Uterus (tissue), 4 donors: Measurements from ENCODE around the gene SVOP. TPM values are rescaled to one million over a fixed set of nuclear protein-coding genes. Genes with fewer than 3 reads are reported as not detected.

ENCODE experiments used
- DNase-seq, 2 donors: peaks; one replicate each; pipeline ENCODE4 v3.0.0-alpha.2; 2019 to 2020
- H3K27ac ChIP-seq, 2 donors: fragments of 200-600 bp; sonication (generic); 1 replicate in 1 of 2; 2 replicates in 1 of 2; pipeline ENCODE4 v1.5.1; 2016 to 2018
- H3K27me3 ChIP-seq, 2 donors: fragments of 200-600 bp; sonication (generic); one replicate each; pipeline ENCODE4 v1.5.1; 2018 to 2019; ENCODE audit warnings: control low read depth in 1 of 2
- H3K36me3 ChIP-seq, 2 donors: fragments of 200-600 bp; sonication (generic); one replicate each; pipeline ENCODE4 v1.5.1; 2019; ENCODE audit warnings: control low read depth in 1 of 2
- H3K4me1 ChIP-seq, 2 donors: fragments of 200-600 bp; sonication (generic); one replicate each; pipeline ENCODE4 v1.5.1; 2018 to 2019; ENCODE audit warnings: control low read depth in 1 of 2
- H3K4me3 ChIP-seq, 2 donors: fragments of 200-600 bp; sonication (generic); 1 replicate in 1 of 2; 2 replicates in 1 of 2; pipeline ENCODE4 v1.5.1; 2018 to 2019; ENCODE audit warnings: mild to moderate bottlenecking in 1 of 2
- H3K9me3 ChIP-seq, 2 donors: fragments of 200-600 bp; sonication (generic); one replicate each; pipeline ENCODE4 v1.5.1; 2019; ENCODE audit warnings: control low read depth in 1 of 2
- CTCF ChIP-seq, 4 experiments: fragments of 200-600 bp in 2 of 4; fragments of 450-650 bp in 2 of 4; sonication (generic) in 2 of 4; IDR thresholded peaks; one replicate each; pipeline ENCODE4 v1.5.1; 2016 to 2019; ENCODE audit warnings: antibody characterized with exemption in 4 of 4, mild to moderate bottlenecking in 2 of 4, moderate library complexity in 1 of 4
- POLR2A ChIP-seq, 2 donors: fragments of 450-650 bp; IDR thresholded peaks; one replicate each; pipeline ENCODE4 v1.6.1; 2016; ENCODE audit warnings: antibody characterized with exemption in 2 of 2, mild to moderate bottlenecking in 1 of 2, moderate library complexity in 1 of 2
- intact Hi-C: fragments of 100-400 bp; cut with DNase I; formaldehyde crosslinking; loops from one replicate; pipeline ENCODE4 v1.15.1; 2023; ENCODE audit warnings: low total_unique reads
- small RNA-seq: library from RNA; depleted of rRNA; stranded (forward); fragments of <200 nt; gene quantifications from one replicate; pipeline ENCODE3, GENCODE V24; 2016
- total RNA-seq, 4 donors: library from RNA; depleted of rRNA in 3 of 4; stranded (reverse); fragments of >200 nt in 3 of 4; gene quantifications; one replicate each; pipeline versions ENCODE4 v1.1.0 to v1.2.4, GENCODE V29; 2014 to 2023
- donor health status: DM: yes; HTN: yes; CAD: no.

The SVOP gene
- total RNA-seq, 4 donors from 2014 or later = 0.14 TPM; not detected in 3

GRCh38 chr12:108858311-108859074 is 162.4 kb downstream of the SVOP start:
- peaks cover 6 to 10% of the 10 kb centered on the region in 2 donors for H3K4me1 ChIP-seq
- peak; percentile 59 to 63 for DNase-seq
- peak overlapping the region; percentile 41 to 77 for H3K4me3 ChIP-seq
- no peaks in the 10 kb centered on the region for H3K36me3 ChIP-seq
- H3K9me3 ChIP-seq = no peaks in the 10 kb centered on the region
- H3K27me3 ChIP-seq = no peaks in the 10 kb centered on the region
- TF ChIP-seq POLR2A (IDR thresholded peaks at IDR 0.05) (no peak), CTCF (IDR thresholded peaks at IDR 0.05) (no peak)
- intact Hi-C loops = no loop called here
- H3K27ac ChIP-seq = peak overlapping the region; percentile 88 to 96

Small RNA genes lying within 50 kb of the gene (small RNA-seq; reads per million reads assigned to genes)
- gene AC190387.1 (not detected), gene RNA5SP372 (not detected), gene RNU6-361P (not detected)

Other genes with a start within 250 kb of the SVOP start
- 10 to 100 TPM in 2 of 4 donors, 1 to 10 TPM in 2; 8.7 to 55.4 (median 10.7) TPM for gene SSH1, start 163.5 kb downstream of the SVOP start, total RNA-seq
- not detected for gene DAO, start 141.0 kb downstream of the SVOP start, total RNA-seq
- gene USP30, start 31.5 kb upstream of the SVOP start, total RNA-seq = 10 to 100 TPM in 3 of 4 donors, 1 to 10 TPM in 1; 4.1 to 20.2 (median 14.9) TPM
- 10 to 100 TPM in 3 of 4 donors, 1 to 10 TPM in 1; 2.1 to 26.5 (median 19.1) TPM for gene ALKBH2, start 72.4 kb upstream of the SVOP start, total RNA-seq
- 10 to 100 TPM; 21.6 to 32.7 (median 27.9) TPM for gene UNG, start 76.5 kb upstream of the SVOP start, total RNA-seq
- 100 to 1,000 TPM in 2 of 4 donors, 10 to 100 TPM in 2; 22.0 to 137 (median 97.2) TPM for gene ACACB, start 95.5 kb upstream of the SVOP start, total RNA-seq